ENCODE data around the gene FIGLA.

Gene FIGLA

DNA sequence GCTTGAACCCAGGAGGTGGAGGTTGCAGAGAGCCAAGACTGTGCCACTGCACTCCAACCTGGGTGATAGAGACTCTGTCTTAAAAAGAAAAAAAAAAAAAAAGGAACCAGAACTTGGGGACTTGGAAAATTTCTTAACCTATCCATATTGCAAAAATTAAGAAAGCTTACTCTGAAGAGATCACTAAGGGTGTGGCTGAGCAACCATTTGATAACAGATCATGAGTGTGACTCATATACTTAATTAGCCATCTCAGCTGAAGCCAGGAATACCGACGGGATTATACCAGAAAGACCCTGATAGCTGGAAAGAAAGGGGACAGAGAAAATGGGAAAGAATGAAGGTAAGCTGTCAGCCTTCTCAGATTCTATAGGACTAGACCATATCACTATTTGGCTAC is 15.3 kb downstream of the FIGLA start:
- DNase-seq (ENCODE audit: low read depth in 2 of 2) = no peak

DNA sequence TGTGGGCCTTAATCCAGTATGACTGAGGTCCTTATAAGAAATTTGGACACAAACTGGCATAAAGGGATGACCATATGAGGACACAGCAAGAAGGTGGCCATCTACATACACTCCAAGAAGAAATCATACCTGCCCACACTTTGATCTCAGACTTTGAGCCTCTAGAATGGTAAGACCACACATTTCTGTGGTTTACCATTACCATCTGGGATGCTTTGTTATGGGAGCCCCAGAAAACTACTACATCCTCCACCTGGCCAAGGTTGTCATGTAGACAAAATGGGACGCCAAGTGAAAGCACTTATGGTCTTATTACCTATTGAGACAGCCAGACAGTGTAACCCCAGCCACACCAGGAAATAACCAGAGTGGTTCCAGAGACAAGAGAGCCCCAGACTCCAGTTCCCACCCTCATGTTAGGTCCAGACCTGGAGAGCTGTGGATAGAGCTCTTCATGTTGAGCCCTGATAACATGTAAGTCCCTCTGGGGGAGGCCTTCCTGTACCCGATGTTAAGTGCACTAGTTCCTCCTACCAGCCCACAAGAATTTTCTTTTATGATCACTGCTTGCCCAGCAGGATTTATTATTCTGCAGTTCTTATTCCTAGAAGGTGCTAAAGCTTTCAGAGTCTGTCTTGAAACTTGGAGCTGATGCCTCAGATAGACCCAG is 17.8 kb downstream of the FIGLA start:
- DNase-seq (ENCODE audit: low read depth in 2 of 2) = no peak

DNA sequence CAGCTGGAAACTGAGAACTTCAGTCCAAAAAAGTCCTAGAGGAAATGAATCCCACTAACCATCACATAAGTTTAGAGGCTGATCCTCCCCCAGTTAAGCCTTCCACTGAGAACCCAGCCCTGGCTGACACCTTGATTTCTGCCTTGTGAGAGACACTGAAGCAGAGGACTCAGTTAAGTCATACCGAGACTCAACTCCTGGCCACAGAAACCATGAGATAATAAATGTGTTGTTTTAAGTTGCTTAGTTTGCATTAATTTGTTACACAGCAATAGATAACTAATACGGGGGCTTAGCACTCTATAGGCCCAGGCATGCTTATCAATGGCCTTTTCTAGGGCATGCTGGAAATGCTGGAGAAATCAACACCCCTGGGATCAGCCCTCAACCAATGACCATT is 19.0 kb downstream of the FIGLA start:
- DNase-seq (ENCODE audit: low read depth in 2 of 2) = no peak

DNA sequence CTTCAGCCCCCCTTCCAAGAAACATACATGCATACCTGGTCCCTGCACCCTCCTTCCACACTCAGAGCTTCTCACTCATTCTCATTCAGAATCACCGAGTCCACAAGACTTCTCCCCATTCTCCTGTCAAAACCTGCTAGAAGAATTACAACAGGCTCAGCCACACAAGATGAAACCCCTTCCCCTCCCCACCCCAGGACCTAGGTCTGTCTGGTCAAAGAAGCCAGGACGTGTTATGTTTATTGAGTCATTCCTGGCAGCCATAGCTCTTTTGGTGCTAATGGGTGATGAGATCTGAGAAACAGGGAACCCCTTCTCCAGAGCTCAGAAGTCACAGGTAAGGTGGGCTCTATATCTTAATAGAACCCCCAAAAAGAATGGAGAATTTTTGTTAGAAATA is 21.0 kb downstream of the FIGLA start:
- DNase-seq (ENCODE audit: low read depth in 2 of 2) = no peak

DNA sequence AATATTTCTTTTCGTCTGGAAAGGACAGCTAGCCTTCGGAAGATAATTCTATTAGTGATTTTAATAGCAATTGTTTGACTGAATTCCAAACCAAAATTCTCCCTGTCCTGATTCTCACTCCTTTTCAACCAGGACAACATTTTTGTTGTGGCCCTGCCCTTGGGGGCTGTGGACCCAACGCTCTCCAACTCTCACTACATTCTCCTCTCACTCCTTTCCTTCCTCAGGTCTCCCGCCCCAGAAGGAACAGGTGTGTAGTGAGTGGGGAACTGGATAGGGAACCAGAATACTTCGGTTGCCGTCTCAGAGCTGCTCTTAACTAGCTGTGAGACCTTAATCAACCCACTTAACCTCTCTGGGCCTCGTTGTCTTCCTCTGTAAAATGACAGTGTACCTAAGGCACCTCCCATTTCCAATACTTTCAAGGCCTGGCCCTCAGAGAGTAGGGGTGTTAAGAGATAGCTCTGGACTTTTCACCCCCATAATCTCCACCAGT is 21.8 kb downstream of the FIGLA start:
- no peak for DNase-seq (ENCODE audit: low read depth in 2 of 2)

DNA sequence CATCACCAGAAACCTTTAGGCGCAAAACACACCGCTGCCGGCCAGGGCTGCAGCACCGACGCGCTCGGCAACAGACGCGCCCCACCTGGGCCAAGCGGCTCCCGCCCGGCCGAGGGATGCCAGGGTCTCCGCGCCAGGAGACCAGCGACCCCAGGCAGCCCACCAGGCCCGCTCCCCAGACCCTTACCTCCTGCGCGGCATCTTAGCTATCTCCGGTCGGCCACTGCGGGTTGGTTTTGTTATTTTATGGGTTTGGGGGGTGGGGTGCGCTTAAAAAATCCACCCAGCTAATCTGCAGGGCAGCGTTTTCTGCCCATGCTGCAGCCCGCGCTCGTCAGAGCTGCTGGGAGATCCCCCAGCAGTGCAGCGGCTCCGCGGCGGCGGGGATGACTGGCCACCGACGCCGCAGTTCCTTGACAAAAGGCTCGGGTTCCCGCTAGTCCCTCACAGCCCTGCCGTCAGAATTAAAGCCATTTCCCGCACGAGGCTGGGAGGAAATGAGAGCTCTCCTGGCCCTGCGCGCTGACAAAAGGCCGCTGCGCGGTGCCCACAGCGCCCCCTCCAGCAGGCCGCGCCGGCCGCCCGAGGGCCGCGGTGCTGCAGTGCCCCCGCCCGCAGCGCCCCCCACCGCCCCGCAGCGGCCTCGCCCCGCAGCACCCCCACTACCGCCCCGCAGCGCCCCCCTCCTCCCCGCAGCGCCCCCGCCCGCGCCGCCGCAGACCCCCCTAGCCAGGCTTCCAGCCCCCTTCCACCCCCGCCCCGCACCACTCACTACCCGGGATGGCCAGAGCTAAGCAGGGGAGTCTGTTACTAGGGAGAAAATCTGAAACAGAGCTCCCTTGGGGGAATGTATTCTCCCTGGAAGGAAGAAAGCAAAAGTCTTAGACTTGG is 22.5 kb downstream of the FIGLA start, which contains the start of gene ADD2:
TSS of gene ADD2 (minus strand) at position 502 of the 891 bp plus-strand sequence. CDS start 61,792 bp downstream, outside the sequence.
- peak in 1 of 2 donors; percentile 32 for DNase-seq (ENCODE audit: low read depth in 2 of 2)

DNA sequence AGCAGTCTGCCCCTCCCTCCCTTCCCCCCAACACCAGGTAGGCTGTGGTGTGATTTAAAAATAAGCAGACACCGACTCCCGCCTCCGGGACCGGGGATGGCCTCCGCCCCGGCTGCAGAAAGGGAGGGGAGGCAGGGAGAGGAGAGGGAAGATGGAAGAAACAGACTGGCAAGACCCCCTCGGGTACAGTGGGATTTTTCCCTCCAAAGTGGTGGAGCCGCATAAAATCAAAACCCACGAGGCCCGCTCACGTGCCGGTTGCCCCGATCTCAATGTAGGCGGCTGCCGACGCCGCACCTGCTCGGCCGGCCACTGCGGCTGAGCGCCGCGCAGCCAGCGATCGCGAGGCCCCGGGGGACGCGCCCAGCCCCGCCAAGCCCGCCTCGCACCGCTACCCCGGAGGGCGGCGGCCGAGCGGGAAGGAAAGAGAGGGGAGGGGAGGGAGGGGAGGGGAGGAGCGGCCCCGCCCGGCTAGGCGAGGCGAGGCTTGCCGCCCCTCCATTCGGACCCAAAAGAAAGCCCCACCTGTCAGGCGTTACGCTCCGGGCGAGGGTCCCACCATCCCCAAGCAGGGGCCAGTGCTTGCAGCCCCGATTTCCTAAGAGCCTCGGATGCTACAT is 23.3 kb downstream of the FIGLA start:
- DNase-seq (ENCODE audit: low read depth in 2 of 2) = peak in 1 of 2 donors; percentile 2

DNA sequence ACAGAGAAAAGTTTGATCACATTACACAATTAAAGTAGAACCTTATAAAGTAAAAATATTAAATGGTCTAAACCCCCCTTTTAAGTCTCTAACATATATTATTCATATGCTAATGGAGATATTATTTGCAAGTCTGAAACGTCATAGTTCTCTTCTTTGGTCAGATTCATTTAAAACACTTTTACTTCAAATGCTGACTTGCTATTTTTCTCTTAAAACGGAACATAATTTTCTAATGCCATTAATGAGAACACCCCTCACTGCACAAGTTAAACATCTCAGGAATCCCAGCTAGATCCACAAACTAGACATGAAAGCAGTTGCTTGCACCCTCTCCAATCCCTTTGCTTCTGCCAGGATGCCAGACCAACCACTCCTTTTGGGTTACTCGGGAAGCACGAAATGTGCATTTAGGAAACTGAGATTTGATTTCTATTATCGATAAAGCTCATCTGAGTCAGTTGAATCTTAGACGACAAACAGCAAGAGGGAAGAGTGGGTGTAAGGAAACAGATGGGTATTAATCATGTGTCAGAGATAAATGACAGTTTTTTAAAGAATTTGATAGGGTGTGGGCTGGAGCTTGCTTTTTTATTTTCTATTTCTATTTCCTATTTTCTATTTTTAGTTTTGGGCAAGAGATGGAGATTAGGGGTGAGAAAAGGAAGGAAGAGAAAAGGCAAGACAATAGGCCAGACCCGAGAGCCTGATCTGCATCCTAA is 23.9 kb downstream of the FIGLA start:
- DNase-seq (ENCODE audit: low read depth in 2 of 2) = no peak

DNA sequence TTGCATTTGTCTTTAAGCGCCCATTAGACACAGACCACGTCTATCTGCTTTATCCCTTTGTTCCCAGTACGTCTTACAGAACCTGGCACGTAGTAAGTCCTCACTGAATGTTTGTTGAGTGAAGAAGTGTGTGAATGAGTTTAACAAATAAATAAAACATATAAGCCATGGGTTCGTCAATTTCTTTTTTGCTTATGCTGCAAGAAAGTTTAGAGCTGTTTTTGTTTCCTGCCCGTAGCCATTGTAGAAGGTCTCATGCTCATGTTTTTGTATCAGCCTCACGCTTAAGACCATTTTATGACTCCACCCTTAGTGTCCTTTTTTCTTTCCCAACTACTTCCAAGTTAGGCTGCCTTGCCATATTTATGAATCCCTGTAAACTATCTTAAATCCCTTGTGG is 24.9 kb downstream of the FIGLA start:
- no peak for DNase-seq (ENCODE audit: low read depth in 2 of 2)

DNA sequence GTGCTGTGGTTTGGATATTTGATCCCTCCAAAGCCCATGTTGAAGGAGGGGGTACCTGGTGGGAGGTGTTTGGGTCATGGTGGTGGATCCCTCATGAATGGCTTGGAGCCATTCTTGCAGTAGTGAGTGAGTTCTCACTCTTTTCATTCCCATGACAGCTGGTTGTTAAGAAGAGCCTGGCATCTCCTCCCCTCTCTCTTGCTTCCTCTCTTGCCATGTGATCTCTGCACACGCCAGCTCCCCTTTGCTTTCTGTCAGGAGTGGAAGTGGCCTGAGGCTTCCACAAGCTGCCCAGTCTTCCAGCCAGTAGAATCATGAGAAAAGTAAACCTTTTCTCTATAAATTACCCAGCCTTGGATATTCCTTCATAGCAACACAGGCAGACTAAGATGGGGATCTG is 31.0 kb downstream of the FIGLA start:
- no peak for DNase-seq (ENCODE audit: low read depth in 2 of 2)

DNA sequence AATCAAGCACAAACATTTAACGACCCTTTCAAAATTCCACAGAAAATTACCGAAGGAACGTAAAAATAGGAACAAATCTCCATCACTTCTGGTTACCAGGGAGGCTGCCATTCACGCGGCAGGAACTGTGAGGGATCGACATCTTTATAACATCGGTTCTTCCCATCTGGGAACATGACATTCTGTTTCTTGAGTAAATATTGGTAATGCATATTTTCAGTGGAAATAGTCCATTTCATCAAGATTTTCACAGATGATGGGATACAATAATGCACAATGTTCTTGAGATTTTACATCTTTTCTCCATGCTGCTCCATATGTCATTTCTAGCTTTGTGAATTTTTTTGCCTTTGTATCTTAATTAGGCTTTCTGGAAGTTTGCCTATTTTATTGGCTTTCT is 32.5 kb downstream of the FIGLA start:
- DNase-seq (ENCODE audit: low read depth in 2 of 2) = no peak

DNA sequence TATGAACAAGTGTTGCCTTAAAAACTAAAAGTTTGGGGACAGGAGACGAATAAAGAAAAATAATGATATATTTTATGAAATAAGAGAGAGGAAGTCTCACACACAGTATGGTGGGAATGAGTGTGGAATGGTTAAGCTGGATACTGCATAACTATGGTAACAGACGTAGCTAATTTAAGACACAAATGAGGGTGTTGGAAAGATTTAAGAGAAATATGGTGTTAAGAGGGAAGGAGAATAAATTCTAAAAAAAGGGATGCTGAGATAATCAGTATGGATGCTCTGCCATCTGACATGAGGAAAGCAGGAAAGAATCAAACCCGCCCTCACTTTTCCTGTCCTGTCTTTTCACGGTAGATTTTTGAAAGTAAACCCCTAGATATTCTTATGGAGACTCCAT is 33.1 kb downstream of the FIGLA start:
- no peak for DNase-seq (ENCODE audit: low read depth in 2 of 2)

DNA sequence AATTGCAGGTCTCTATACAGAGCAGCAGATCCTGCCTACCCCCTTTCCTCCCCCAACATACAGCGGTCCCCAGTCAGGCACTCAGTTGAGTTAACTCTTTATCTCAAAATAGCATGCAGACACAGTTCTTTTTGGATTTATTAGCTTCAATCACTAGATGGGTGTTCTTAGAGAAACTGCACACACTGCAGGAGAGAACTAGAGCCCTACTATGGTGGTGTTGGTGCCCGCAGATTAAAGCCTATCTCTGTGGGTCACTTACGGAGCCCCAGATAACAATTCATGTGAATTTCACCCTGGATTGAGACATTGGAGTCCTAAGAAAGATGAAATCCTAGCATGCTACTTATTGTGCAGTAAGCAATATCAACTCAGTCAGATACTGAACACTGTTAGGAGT is 34.3 kb downstream of the FIGLA start:
- no peak for DNase-seq (ENCODE audit: low read depth in 2 of 2)

DNA sequence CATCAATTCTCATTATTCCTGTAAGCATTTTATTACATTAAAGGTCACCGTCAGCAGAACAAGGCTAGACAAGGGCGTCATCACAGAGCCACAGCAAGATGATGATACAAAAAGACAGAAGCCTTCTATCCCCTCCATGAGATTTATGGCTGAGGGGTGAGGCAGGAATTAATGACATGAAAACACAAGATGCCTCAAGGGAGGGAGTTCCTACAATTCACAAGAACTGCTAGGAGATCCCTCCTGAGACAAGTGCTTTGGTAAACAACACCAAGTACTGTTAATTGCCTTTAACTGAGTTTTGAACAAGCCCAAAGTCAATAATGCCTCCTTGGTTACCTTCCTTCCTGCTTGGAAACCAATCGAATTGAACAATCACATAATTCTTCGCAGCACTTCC is 36.5 kb downstream of the FIGLA start:
- no peak for DNase-seq (ENCODE audit: low read depth in 2 of 2)

DNA sequence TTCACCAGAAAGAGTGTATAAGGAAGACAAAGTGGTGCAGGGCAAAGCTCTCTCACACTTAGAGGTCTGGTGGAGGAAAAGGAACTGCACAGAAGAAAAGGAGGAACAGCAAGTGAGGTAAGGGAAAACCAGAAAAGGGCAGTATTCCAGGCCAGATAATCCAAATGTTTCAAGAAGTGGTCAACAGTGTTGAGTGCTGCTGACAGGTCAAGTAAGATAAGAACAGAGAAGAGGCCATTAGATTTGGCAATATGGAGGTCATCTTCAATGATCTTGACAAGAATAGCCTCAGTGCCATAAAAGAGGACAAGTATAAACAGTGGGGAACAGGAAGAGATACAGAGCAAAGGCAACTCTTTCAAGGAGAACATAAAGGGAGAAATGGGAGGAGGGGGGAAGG is 37.4 kb downstream of the FIGLA start:
- DNase-seq (ENCODE audit: low read depth in 2 of 2) = no peak

DNA sequence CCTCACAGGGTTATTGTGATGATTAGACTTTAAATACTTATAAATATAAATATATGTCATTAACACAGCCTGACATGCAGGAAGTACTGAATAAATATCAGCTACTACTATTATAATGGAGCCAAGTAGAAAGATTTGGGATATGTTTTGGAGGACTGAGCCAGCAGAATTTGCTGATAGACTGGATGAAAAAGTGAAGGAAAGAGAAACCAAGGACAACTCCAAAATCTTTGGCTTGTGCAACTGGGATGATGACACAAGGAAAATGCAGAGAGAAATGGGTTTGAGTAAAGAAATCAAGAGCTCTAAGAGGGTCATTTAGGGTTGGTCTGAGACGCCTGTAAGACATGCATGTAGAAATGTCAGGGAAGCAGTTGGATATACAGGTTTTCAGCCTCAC is 38.0 kb downstream of the FIGLA start:
- no peak for DNase-seq (ENCODE audit: low read depth in 2 of 2)

DNA sequence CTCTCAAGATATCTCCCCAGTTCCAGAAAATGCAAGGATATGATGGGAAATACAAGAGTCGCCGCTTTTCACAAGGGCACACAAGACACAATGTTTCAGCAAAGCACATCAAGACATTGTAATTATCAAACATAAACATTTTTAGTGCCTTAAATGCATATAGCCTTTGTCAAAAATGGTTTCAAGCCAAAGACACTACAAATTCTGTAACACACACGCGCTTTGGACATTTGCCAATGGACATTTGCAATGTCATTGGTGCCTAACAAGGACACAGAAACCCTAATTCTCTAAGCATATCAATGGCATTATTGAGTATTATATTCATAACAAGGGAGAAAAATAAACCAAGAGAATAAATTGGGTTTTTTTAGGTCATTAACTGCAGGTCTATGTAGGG is 38.6 kb downstream of the FIGLA start:
- no peak for DNase-seq (ENCODE audit: low read depth in 2 of 2)

DNA sequence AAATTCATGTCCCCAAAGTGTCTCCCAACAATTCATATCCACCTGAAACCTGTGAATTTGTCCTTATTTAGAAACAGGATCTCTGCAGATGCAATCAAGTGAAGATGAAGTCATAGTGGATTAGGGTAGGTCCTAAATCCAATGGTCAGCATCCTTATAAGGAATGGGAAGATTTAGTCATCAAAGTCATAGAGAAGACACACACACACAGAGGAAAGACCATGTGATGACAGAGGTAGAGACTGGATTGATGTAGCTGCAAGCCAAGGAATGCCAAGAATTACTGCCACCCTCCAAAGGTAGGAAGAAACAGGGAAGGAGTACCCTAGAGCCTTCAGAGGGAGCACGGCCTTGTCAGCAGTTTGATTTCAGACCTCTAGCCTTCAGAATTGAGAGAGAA is 40.1 kb downstream of the FIGLA start:
- DNase-seq (ENCODE audit: low read depth in 2 of 2) = no peak

DNA sequence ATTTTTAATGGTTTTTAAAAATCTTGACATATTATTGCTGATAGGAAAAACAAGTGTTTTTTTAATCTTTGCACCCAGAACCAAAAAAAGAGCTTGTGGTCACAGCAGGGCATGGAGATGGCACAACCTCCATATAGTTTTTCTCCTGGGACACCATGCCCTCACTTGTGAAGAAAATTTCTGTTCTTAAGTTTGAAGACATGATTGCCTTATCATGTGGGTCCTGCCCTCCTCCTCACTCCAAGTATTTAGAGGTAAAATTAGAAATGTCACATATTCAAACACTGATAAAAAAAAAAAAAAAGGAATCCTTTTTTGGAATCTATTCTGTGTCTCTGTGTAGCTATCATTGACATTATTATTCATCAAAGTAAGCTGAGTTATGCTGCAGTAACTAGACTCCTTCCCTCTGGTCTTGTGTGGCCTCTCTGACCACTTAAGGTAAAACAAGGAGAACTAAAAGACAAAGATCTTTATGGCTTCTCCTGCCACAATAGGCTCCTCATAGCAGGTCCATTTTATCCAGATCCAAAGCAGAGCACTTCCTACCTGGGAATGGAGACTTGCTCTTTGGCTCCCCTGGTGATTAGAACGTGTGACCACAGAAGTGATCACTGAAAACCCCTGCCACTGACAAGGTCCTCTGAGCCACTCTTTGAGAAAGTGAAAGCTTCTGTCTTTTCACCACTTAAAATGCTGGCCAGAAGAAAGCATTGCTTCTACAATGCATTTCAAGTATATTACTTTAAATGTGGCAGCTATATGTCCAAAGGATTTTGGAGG is 42.2 kb downstream of the FIGLA start:
- DNase-seq (ENCODE audit: low read depth in 2 of 2) = no peak

DNA sequence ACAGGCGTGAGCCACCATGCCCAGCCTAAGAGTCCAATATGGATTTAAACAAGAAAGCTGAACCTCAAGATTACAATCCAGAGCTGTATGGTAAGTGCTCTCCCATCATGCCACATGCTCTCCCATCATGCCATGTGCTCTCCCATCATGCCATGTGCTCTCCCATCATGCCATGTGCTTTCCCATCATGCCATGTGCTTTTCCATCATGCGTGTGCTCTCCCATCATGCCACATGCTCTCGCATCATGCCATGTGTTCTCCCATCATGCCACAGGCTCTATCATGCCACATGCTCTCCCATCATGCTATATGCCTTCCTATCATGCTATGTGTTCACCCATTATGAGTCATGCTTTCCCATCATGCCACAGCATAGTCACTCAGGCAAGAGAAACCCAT is 43.2 kb downstream of the FIGLA start:
- no peak for DNase-seq (ENCODE audit: low read depth in 2 of 2)
